ENCODE data around the gene SYNPO2.
"Not testable (repeated sequence)": the region's sequence is repeated elsewhere in the genome, so short reads cannot be mapped to it uniquely, and the experiment has no call there.

Gene SYNPO2

GRCh38 chr4:118888666-118889311 is at the start of gene SYNPO2:
Gene SYNPO2 (plus strand): TSS chr4:118888854. CDS start chr4:118889037, 183 bp downstream.
- peak; percentile 16 for DNase-seq

DNA sequence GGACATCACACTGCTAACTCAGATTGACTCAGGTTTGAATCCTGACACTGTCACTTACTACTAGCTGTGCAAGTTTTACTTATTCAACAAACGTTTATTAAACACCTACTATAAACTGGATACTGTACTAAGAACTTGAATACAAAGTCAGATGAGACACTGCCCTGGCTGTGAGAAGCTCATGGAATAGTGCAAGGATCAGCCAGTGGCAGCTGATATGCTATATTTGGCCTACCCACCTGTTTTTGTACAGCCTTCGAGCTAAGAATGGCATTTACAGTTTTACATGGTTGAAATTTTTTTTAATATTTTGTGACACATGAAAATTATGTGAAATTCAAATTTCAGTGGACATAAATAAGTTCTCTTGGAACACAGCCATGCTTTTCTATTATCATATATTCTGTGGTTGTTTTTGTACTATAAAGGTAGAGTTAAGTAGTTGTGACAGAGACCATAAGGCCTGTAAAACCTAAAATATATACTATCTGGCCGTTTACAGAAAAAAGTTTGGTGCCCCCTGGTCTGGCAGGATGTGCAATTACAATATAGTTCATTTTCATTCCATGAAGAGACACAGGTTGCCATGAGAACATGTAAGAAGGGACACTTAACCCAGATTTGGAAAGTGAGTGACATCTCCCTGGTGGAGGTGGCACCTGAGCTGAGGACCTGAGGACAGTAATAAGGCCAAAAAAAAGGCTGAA is 49.3 kb upstream of the SYNPO2 start:
- no peak for DNase-seq

DNA sequence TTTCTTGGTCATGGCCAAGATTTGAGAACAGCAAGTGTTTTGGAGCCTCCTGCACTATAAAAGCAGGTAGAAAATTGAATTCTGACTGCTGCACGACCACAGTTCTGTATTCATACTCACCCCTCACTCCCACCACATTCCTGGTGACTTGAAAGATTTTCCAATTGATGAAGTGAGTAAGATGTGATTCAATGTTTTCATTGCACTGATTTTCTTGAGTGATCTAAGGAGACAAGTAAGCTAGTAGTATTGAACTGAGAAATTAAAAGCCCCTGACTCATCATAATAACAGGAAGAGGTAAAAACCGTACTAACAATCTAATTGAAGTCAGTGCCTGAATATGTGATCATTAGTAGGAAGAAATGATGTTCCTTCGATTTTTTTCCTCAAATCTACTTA is 46.6 kb upstream of the SYNPO2 start:
- no peak for DNase-seq

GRCh38 chr4:118843237-118843636 is 45.4 kb upstream of the SYNPO2 start:
- no peak for DNase-seq

- DNase-seq = no peak
Observed at GRCh38 chr4:118845552-118846050, 43.1 kb upstream of the SYNPO2 start.

- DNase-seq = no peak
Observed at GRCh38 chr4:118846979-118847378, 41.7 kb upstream of the SYNPO2 start.

- no peak for DNase-seq
Observed at GRCh38 chr4:118848242-118848641, 40.4 kb upstream of the SYNPO2 start.

DNA sequence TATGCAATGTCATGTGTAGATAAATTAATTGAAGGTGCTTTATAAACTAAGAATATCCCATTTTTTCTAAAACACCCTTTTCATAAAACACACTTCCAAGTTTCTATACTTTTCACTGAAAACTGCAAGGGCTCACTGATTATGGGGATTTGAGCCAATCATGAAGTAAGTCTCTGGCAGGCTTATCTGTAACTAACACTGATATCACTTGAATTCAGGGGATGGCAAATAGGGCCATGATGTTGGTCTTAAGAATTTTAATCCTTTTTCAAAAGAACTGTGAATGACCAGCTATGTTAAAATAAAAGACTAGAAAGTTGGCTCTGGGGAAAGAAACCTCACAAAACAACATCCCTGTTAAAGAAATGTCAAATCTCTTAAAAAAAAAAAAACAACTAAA is 39.8 kb upstream of the SYNPO2 start:
- no peak for DNase-seq

GRCh38 chr4:118849867-118850487 is 38.7 kb upstream of the SYNPO2 start:
- no peak for DNase-seq

- DNase-seq = peak; percentile 22
Observed at GRCh38 chr4:118850488-118851173, 38.0 kb upstream of the SYNPO2 start.

DNA sequence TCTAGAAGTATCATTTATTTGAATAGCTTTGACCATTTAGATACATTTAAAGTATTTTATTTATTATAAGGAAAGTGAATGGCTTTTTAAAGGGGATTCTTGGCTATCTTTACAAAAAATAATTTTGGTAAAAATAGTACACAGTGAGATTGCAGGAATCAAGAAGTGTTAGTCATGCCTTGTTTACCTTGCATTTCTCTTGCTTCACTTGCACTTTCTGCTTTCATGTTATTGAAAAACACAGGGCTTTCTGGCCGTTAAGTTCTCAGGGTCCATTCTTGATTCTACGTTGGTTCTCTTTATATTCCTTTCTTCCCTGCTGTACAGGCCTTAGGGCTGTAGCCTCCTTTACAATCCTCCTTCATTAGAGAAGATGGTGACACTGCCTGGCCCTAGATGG is 30.9 kb upstream of the SYNPO2 start:
- no peak for DNase-seq

DNA sequence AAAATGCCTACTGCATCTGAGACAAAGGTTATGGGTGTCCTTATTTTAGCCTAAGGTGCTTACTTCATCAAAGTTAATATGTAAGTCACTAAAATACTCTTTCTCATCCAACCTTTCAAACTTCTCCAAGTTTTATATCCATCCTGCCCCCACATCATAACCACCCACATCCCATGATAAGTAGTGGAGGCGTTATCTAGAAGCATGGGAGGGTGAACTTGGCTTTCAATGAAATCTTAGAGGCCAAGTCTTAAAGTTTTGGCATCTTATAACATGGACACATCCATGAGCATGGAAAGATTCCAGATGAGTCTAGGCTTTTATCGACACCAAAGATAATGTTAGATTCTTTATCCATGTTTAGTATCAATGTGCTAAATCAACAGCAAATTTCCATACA is 29.9 kb upstream of the SYNPO2 start:
- no peak for DNase-seq

GRCh38 chr4:118865091-118865708 is 23.5 kb upstream of the SYNPO2 start:
- no peak for DNase-seq

GRCh38 chr4:118866442-118866841 is 22.2 kb upstream of the SYNPO2 start:
- no peak for DNase-seq

- DNase-seq = no peak
Observed at GRCh38 chr4:118867311-118868067, 21.2 kb upstream of the SYNPO2 start.

DNA sequence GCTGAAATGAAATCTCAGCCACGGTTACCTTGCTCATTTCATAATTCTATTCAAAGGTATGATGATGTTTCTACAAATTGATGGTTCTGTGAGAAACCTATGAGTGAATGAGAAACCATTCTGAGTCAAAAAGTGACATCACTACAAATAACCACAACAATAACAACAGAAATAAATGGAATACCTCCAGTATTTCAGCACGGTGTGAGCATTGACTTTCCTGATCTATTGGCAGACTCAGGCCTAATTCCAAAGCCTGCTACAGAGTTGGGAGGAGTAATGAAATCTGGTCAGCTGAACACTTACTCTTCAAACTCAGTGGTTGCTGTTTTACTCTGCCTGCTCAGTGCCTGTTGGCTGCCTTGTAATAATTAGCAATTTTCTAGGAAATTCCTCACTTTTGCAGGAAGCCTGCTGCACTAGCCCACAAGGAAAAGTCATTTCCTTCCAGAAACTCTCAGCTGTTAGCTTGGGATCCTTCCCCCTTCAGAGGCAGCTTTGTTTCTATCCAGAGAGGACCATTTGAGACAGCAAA is 18.8 kb upstream of the SYNPO2 start:
- no peak for DNase-seq

DNA sequence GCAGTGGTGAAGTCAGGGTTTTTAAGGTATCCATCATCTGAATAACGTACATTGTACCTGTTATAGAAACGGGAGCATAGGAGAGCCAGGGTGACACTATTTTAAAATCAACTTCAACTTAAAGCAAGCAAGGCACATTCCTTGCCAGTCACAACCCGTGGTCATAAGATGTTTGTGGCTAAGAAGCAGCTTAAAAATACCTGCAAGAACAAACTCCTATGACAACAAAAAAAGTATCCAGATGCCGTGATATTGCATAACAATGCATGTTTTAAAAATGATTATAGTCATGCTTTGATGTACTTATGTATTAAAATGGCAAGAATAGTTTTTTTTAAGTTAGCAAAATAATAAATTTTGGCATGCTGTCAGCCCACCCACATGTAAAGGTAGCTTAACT is 16.5 kb upstream of the SYNPO2 start:
- no peak for DNase-seq

GRCh38 chr4:118877797-118878196 is 10.9 kb upstream of the SYNPO2 start:
- DNase-seq = no peak

DNA sequence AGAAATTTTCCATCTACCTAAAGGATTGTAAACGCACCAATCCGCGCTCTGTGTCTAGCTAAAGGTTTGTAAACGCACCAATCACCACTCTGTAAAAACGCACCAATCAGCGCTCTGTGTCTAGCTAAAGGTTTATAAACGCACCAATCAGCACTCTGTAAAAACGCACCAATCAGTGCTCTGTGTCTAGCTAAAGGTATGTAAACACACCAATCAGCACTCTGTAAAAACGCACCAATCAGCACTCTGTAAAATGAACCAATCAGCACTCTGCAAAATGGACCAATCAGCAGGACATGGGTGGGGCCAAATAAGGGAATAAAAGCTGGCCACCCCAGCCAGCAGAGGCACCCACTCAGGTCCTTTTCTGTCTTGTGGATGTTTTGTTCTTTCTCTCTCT is 10.1 kb upstream of the SYNPO2 start:
- not testable (repeated sequence) for DNase-seq

- DNase-seq = no peak
Observed at GRCh38 chr4:118879409-118879808, 9.2 kb upstream of the SYNPO2 start.

- DNase-seq = no peak
Observed at GRCh38 chr4:118881512-118882146, 7.0 kb upstream of the SYNPO2 start.

Data from activated naive CD4-positive, alpha-beta T cell treated with Interleukin-2 at 50 U/mL for 16 hours (primary cell).